ENCODE data around the gene BFSP2. TPM values are rescaled to one million over a fixed set of nuclear protein-coding genes. Genes with fewer than 3 reads are reported as not detected.

The BFSP2 gene
- total RNA-seq, result not detected in 2 replicates
- polyA plus RNA-seq, result not detected in 2 replicates
- polyA plus RNA-seq (2011; cell fraction: cytosol; rRNA removed), result not detected in 2 replicates
- polyA plus RNA-seq (2011; cell fraction: nucleus; rRNA removed), result not detected in 2 replicates
- not detected in 2 replicates for polyA plus RNA-seq (2012)
- not detected in 2 replicates for polyA minus RNA-seq
- polyA minus RNA-seq (2011; cell fraction: cytosol; rRNA and poly(A)+ RNA removed), result not detected
- not detected in 2 replicates for polyA minus RNA-seq (2011; cell fraction: nucleus; rRNA and poly(A)+ RNA removed)
- Bru-seq, nascent RNA, result percentile 4 among the genes with signal in this experiment
- not detected for BruChase-seq, experiment 1, labeled RNA remaining after a 6-hour chase
- percentile 1 among the genes with signal in this experiment for BruChase-seq, experiment 2, labeled RNA remaining after a 2-hour chase
- long read RNA-seq, result 0 reads

- TF ChIP-seq, protein P1, sequence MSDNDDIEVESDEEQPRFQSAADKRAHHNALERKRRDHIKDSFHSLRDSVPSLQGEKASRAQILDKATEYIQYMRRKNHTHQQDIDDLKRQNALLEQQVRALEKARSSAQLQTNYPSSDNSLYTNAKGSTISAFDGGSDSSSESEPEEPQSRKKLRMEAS (IDR thresholded peaks at IDR 0.05; ENCODE audit: insufficient read depth, insufficient read length), result no peak
- TF ChIP-seq JUN (IDR thresholded peaks at IDR 0.05; ENCODE audit: borderline replicate concordance, insufficient read depth, insufficient read length, low read depth) (no peak), CTCF (IDR thresholded peaks at IDR 0.05; ENCODE audit: extremely low read depth in 1 of 2, insufficient read depth in 1 of 2, low read depth in 1 of 2, low read length in 2 of 2) (no peak), GATA2 (IDR thresholded peaks at IDR 0.05; ENCODE audit: insufficient read depth, insufficient read length, low read depth, low read length) (no peak), EZH2 (IDR thresholded peaks at IDR 0.05; ENCODE audit: borderline replicate concordance, low read depth, low read length, severe bottlenecking) (no peak), POLR2AphosphoS5 (IDR thresholded peaks at IDR 0.05; ENCODE audit: insufficient read depth, low read depth, low read length) (no peak), MYC (IDR thresholded peaks at IDR 0.05; ENCODE audit: low read depth, low read length) (no peak), FOS (IDR thresholded peaks at IDR 0.05; ENCODE audit: borderline replicate concordance, insufficient read depth, low read length) (no peak), POLR2A (IDR thresholded peaks at IDR 0.05; ENCODE audit: low read depth, low read length) (no peak)
- Histone ChIP-seq H3K27ac (ENCODE audit: insufficient read depth, low read depth, low read length) (no peak within 1 kb of the TSS), H3K4me2 (ENCODE audit: insufficient read depth, low read length) (no peak within 1 kb of the TSS), H3K27me3 (ENCODE audit: control insufficient read depth in 2 of 2, insufficient read depth in 2 of 2, low read length in 2 of 2) (no peaks in the 10 kb centered on the region), H3K79me2 (ENCODE audit: control insufficient read depth, insufficient read depth, low read length) (no peaks in the 10 kb centered on the region), H3K36me3 (ENCODE audit: control insufficient read depth in 2 of 2, extremely low read depth in 1 of 2, insufficient read depth in 2 of 2, low read length in 2 of 2) (no peaks in the 10 kb centered on the region), H2AFZ (ENCODE audit: low read depth, low read length) (no peak within 1 kb of the TSS), H3K4me3 (replicated peaks in 1 of 3; ENCODE audit: insufficient read depth in 1 of 3, low read depth in 1 of 3, low read length in 3 of 3) (no peak within 1 kb of the TSS), H3K9ac (replicated peaks; ENCODE audit: extremely low read depth, insufficient read depth, low read length) (no peak within 1 kb of the TSS), H4K20me1 (replicated peaks; ENCODE audit: control insufficient read depth, extremely low read depth, insufficient read depth, low read length) (no peaks in the 10 kb centered on the region), H3K9me1 (replicated peaks; ENCODE audit: control insufficient read depth, extremely low read depth, insufficient read depth, low read length) (no peaks in the 10 kb centered on the region), H3K4me1 (ENCODE audit: control insufficient read depth, extremely low read depth, insufficient read depth, low read length) (peaks cover 4% of the 10 kb centered on the region), H3K9me3 (replicated peaks; ENCODE audit: control insufficient read depth, insufficient read depth, low read length) (no peaks in the 10 kb centered on the region)
- ChIA-PET CTCF (interaction anchor here (0.9 to 1.8 kb wide), 2 partner anchors 10 to 24 kb away, joined by 3 to 6 read pairs; no protein-coding TSS in a partner anchor), POLR2A (no interaction called here)
- dilution Hi-C loops (cut with MboI; ENCODE audit: extremely low pct_ligation_motif_present, low sequenced_read_pairs), result no loop called here
- FAIRE-seq, result no peak
- DNase-seq (ENCODE audit: low read depth, low spot score), result no peak
- intact Hi-C loops (cut with micrococcal nuclease), result no loop called here
- no TSS peak for BruUV-seq (replicated peaks)
These were observed at the start of gene BFSP2 for GRCh38 chr3:133400006-133400515. Gene BFSP2 (plus strand): TSS chr3:133400056. CDS start chr3:133400084, 28 bp downstream.
